ENCODE data around the gene LRP4. TPM values are rescaled to one million over a fixed set of nuclear protein-coding genes. Genes with fewer than 3 reads are reported as not detected.
"Not testable (repeated sequence)": the region's sequence is repeated elsewhere in the genome, so short reads cannot be mapped to it uniquely, and the experiment has no call there.

The LRP4 gene
- 1.1 TPM for polyA plus RNA-seq (2012; ENCODE audit: insufficient read depth, insufficient read length, low read depth)

GRCh38 chr11:46918083-46918787 is at the start of gene LRP4:
Gene LRP4, minus strand, starts transcription at chr11:46918550. Its CDS starts 171 bp downstream, at chr11:46918379.
- no peaks in the 10 kb centered on the region for H3K36me3 ChIP-seq
- TF ChIP-seq CTCF (IDR thresholded peaks at IDR 0.05; ENCODE audit: low read depth, low read length) = no peak
- H3K4me1 ChIP-seq = no peaks in the 10 kb centered on the region
- DNase-seq = peak; percentile 35
- H3K9me3 ChIP-seq = no peaks in the 10 kb centered on the region
- peak within 1 kb of the TSS; percentile 57 for H3K4me3 ChIP-seq (ENCODE audit: low read depth, low read length)
- H3K27me3 ChIP-seq = peaks cover 15% of the 10 kb centered on the region

GRCh38 chr11:46967962-46968361 is 49.6 kb upstream of the LRP4 start:
- Histone ChIP-seq H3K4me1 (no peaks in the 10 kb centered on the region), H3K36me3 (no peaks in the 10 kb centered on the region), H3K27me3 (no peaks in the 10 kb centered on the region), H3K9me3 (no peaks in the 10 kb centered on the region), H3K4me3 (ENCODE audit: low read depth, low read length) (no peak overlapping the region)
- DNase-seq = no peak
- TF ChIP-seq CTCF (IDR thresholded peaks at IDR 0.05; ENCODE audit: low read depth, low read length) = no peak

- DNase-seq = no peak
- no peak for TF ChIP-seq CTCF (IDR thresholded peaks at IDR 0.05; ENCODE audit: low read depth, low read length)
- H3K4me3 ChIP-seq (ENCODE audit: low read depth, low read length) = no peak overlapping the region
- H3K27me3 ChIP-seq = no peaks in the 10 kb centered on the region
- H3K36me3 ChIP-seq = no peaks in the 10 kb centered on the region
- H3K9me3 ChIP-seq = no peaks in the 10 kb centered on the region
- H3K4me1 ChIP-seq = no peaks in the 10 kb centered on the region
Observed at GRCh38 chr11:46966773-46967172, 48.4 kb upstream of the LRP4 start.

- Histone ChIP-seq H3K4me3 (ENCODE audit: low read depth, low read length) (no peak overlapping the region), H3K9me3 (no peaks in the 10 kb centered on the region), H3K27me3 (no peaks in the 10 kb centered on the region), H3K4me1 (no peaks in the 10 kb centered on the region), H3K36me3 (no peaks in the 10 kb centered on the region)
- TF ChIP-seq CTCF (IDR thresholded peaks at IDR 0.05; ENCODE audit: low read depth, low read length) = no peak
- no peak for DNase-seq
Observed at GRCh38 chr11:46963844-46964243, 45.5 kb upstream of the LRP4 start.

- DNase-seq; H3K27me3 ChIP-seq; H3K36me3 ChIP-seq; H3K4me3 ChIP-seq (ENCODE audit: low read depth, low read length); H3K4me1 ChIP-seq; H3K9me3 ChIP-seq: not testable (repeated sequence)
Observed at GRCh38 chr11:46961886-46962285, 43.5 kb upstream of the LRP4 start.

- no peaks in the 10 kb centered on the region for H3K4me1 ChIP-seq
- no peak overlapping the region for H3K4me3 ChIP-seq (ENCODE audit: low read depth, low read length)
- H3K36me3 ChIP-seq = no peaks in the 10 kb centered on the region
- no peak for TF ChIP-seq CTCF (IDR thresholded peaks at IDR 0.05; ENCODE audit: low read depth, low read length)
- no peaks in the 10 kb centered on the region for H3K9me3 ChIP-seq
- H3K27me3 ChIP-seq = no peaks in the 10 kb centered on the region
- no peak for DNase-seq
Observed at GRCh38 chr11:46961041-46961440, 42.7 kb upstream of the LRP4 start.
